Smooth muscle cell (in vitro differentiated cells): ENCODE data around the gene OR10G8. TPM values are rescaled to one million over a fixed set of nuclear protein-coding genes. Genes with fewer than 3 reads are reported as not detected.
"Not testable (repeated sequence)": the region's sequence is repeated elsewhere in the genome, so short reads cannot be mapped to it uniquely, and the experiment has no call there.

Source experiments
- DNase-seq: peaks from one replicate; lab custom pipeline; 2025; ENCODE audit not compliant: unreplicated experiment; lab: John Stamatoyannopoulos, UW
- H2AFZ ChIP-seq: fragments of 200-600 bp; sonication (generic); 2 replicates; pipeline ENCODE4 v1.6.0; 2016; ENCODE audit warnings: antibody characterized with exemption, low read depth, mild to moderate bottlenecking
- H3F3A ChIP-seq: fragments of 200-600 bp; sonication (generic); 2 replicates; pipeline ENCODE4 v1.6.0; 2017; ENCODE audit warnings: antibody characterized with exemption, low read depth
- H3K27ac ChIP-seq: fragments of 200-600 bp; sonication (generic); 2 replicates; pipeline ENCODE4 v1.5.1; 2016; ENCODE audit warnings: low read depth, mild to moderate bottlenecking
- H3K27me3 ChIP-seq: fragments of 200-600 bp; sonication (generic); 2 replicates; pipeline ENCODE4 v1.6.1; 2016; ENCODE audit warnings: low read depth, mild to moderate bottlenecking
- H3K36me3 ChIP-seq: fragments of 200-600 bp; sonication (generic); 2 replicates; pipeline ENCODE4 v1.5.1; 2016; ENCODE audit warnings: low read depth
- H3K4me1 ChIP-seq: fragments of 200-600 bp; sonication (generic); 2 replicates; pipeline ENCODE4 v1.5.1; 2016; ENCODE audit warnings: low read depth
- H3K4me2 ChIP-seq: fragments of 200-600 bp; sonication (generic); 2 replicates; pipeline ENCODE4 v1.6.0; 2016; ENCODE audit warnings: mild to moderate bottlenecking
- H3K4me3 ChIP-seq: fragments of 200-600 bp; sonication (generic); 2 replicates; pipeline ENCODE4 v1.5.1; 2016; ENCODE audit warnings: mild to moderate bottlenecking
- H3K79me2 ChIP-seq: fragments of 200-600 bp; sonication (generic); 2 replicates; pipeline ENCODE4 v1.6.0; 2016; ENCODE audit warnings: low read depth, mild to moderate bottlenecking
- H3K9ac ChIP-seq: fragments of 200-600 bp; sonication (generic); 2 replicates; pipeline ENCODE4 v1.6.0; 2016; ENCODE audit warnings: low read depth
- H3K9me3 ChIP-seq: fragments of 200-600 bp; sonication (generic); replicated peaks from 2 replicates; pipeline ENCODE4 v1.5.1; 2016; ENCODE audit warnings: low read depth
- H4K20me1 ChIP-seq: fragments of 200-600 bp; sonication (generic); 2 replicates; pipeline ENCODE4 v1.6.0; 2016; ENCODE audit warnings: low read depth
- WGBS: methylation state at CpG from one replicate; pipeline ENCODE4 v1.1.7; 2016; ENCODE audit warnings: low lambda C conversion rate; 5-methylcytosine and 5-hydroxymethylcytosine counted together
- polyA plus RNA-seq: library from polyadenylated mRNA; unstranded; fragments of >200 nt; fragmentation: Nextera tagmentation; extraction: Ambion mirVana; gene quantifications from 2 replicates; pipeline ENCODE4 v1.2.1, GENCODE V29; 2016
- total RNA-seq: library from RNA; depleted of rRNA; stranded (reverse); fragments of >200 nt; gene quantifications from 2 replicates; pipeline ENCODE4 v1.2.3, GENCODE V29; 2014
- TF ChIP-seq, protein P1 (sequence below): fragments of 200-600 bp; sonication (generic); IDR thresholded peaks from 2 replicates; pipeline ENCODE4 v1.5.1; 2017; ENCODE audit warnings: borderline replicate concordance, mild to moderate bottlenecking, antibody characterized with exemption; ENCODE audit not compliant: insufficient read depth, poor library complexity, severe bottlenecking

The OR10G8 gene
- total and polyA plus RNA-seq, 2 experiments from 2014 or later: not detected

DNA sequence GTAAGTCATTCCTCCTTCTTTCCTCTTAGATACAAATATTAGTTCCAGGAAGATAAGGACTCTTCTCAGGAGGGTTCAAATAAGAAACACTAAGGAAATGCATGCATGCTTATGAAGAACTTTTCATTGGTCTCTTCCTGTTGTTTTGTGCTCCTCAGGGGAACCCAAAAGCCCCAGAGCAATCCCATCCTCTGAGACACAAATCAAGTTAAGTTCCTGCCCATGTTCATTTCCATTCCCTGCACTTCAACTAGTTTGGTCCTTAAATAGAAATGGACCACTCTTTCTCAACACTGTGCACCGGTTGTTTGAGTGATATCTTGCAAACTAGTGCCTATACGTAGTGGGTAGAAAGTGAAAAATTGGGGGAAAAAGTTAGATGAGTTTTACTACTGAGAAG is 13.9 kb upstream of the OR10G8 start, which contains the start of gene OR10G4:
OR10G4 (plus strand) TSS at position 301 of the 400 bp plus-strand sequence. CDS start 2,578 bp downstream, outside the sequence.
- no peak for DNase-seq
- Histone ChIP-seq H2AFZ (no peak within 1 kb of the TSS), H3K27me3 (no peaks in the 10 kb centered on the region), H3K9ac (no peak within 1 kb of the TSS), H3K9me3 (no peaks in the 10 kb centered on the region), H4K20me1 (no peaks in the 10 kb centered on the region), H3F3A (no peaks in the 10 kb centered on the region), H3K4me1 (no peaks in the 10 kb centered on the region), H3K4me3 (no peak within 1 kb of the TSS), H3K79me2 (no peaks in the 10 kb centered on the region), H3K27ac (no peak within 1 kb of the TSS), H3K36me3 (no peaks in the 10 kb centered on the region), H3K4me2 (no peak within 1 kb of the TSS)
- WGBS: 83% methylated on average over 2 of the region's 2 CpGs
- TF ChIP-seq, protein P1, sequence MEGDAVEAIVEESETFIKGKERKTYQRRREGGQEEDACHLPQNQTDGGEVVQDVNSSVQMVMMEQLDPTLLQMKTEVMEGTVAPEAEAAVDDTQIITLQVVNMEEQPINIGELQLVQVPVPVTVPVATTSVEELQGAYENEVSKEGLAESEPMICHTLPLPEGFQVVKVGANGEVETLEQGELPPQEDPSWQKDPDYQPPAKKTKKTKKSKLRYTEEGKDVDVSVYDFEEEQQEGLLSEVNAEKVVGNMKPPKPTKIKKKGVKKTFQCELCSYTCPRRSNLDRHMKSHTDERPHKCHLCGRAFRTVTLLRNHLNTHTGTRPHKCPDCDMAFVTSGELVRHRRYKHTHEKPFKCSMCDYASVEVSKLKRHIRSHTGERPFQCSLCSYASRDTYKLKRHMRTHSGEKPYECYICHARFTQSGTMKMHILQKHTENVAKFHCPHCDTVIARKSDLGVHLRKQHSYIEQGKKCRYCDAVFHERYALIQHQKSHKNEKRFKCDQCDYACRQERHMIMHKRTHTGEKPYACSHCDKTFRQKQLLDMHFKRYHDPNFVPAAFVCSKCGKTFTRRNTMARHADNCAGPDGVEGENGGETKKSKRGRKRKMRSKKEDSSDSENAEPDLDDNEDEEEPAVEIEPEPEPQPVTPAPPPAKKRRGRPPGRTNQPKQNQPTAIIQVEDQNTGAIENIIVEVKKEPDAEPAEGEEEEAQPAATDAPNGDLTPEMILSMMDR: no peak

DNA sequence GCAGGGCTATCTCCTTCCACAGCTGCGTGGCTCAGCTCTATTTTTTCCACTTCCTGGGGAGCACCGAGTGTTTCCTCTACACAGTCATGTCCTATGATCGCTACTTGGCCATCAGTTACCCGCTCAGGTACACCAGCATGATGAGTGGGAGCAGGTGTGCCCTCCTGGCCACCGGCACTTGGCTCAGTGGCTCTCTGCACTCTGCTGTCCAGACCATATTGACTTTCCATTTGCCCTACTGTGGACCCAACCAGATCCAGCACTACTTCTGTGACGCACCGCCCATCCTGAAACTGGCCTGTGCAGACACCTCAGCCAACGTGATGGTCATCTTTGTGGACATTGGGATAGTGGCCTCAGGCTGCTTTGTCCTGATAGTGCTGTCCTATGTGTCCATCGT is 10.8 kb upstream of the OR10G8 start:
- not testable (repeated sequence) for H3K79me2 ChIP-seq, H3K27ac ChIP-seq, H4K20me1 ChIP-seq, H3K4me1 ChIP-seq, H3K36me3 ChIP-seq, H3K4me2 ChIP-seq, H3K9ac ChIP-seq, H2AFZ ChIP-seq, DNase-seq, H3F3A ChIP-seq, H3K9me3 ChIP-seq, H3K27me3 ChIP-seq, H3K4me3 ChIP-seq
- 88% methylated on average over 5 of the region's 9 CpGs for WGBS

DNA sequence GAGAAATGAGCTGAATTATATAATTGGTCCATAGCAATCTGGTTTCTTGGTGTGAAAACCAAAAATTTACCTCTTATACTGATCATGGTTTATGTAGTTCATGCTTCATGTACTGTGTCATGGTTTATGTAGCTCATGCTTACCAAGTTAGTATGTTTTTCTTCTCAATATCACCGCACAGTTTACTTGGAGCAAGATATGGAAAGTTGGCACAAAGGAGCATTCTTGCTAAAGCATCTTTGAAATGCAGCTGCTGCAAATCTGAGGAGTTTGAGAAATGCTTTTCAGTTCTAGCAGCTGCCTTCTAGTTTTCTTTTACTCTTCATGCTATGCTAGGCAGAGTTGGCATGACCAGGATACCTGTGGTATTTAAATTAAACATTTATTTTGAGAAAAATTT is 10.1 kb downstream of the OR10G8 start:
- Histone ChIP-seq H3K4me2 (no peak overlapping the region), H3K4me3 (no peak overlapping the region), H2AFZ (no peak overlapping the region), H3K9ac (no peak overlapping the region), H4K20me1 (no peaks in the 10 kb centered on the region), H3K27ac (no peak overlapping the region), H3K79me2 (no peaks in the 10 kb centered on the region), H3K27me3 (no peaks in the 10 kb centered on the region), H3K9me3 (no peaks in the 10 kb centered on the region), H3F3A (no peaks in the 10 kb centered on the region), H3K36me3 (no peaks in the 10 kb centered on the region), H3K4me1 (no peaks in the 10 kb centered on the region)
- no peak for DNase-seq
- TF ChIP-seq, protein P1: no peak
- 90% methylated on average over 1 of the region's 1 CpG for WGBS

DNA sequence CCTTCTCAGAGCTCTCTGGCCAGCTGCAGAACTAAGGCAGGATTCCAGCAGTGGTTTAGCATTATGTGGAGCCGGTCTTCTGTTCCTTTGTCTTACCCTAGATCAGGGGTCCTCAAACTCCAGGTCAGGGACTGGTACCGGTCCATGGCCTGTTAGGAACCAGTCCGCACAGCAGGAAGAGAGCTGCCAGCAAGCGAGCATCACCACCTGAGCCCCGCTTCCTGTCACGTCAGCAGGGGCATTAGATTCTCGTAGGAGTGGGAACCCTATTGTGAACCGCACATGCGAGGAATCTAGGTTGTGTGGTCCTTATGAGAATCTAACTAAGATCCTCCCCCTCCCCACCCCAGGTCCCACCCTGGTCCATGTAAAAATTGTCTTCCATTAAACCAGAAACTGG is 13.0 kb downstream of the OR10G8 start:
- H3K36me3 ChIP-seq: no peaks in the 10 kb centered on the region
- H3K9ac ChIP-seq: no peak overlapping the region
- no peaks in the 10 kb centered on the region for H3F3A ChIP-seq
- DNase-seq: no peak
- 90% methylated on average over 9 of the region's 9 CpGs for WGBS
- TF ChIP-seq, protein P1: no peak
- H3K27ac ChIP-seq: no peak overlapping the region
- H3K4me3 ChIP-seq: no peak overlapping the region
- H2AFZ ChIP-seq: no peak overlapping the region
- H3K4me2 ChIP-seq: no peak overlapping the region
- H3K4me1 ChIP-seq: no peaks in the 10 kb centered on the region
- no peaks in the 10 kb centered on the region for H3K79me2 ChIP-seq
- no peaks in the 10 kb centered on the region for H3K9me3 ChIP-seq
- H3K27me3 ChIP-seq: no peaks in the 10 kb centered on the region
- no peaks in the 10 kb centered on the region for H4K20me1 ChIP-seq
